EH (cell line): ENCODE results near the gene PSMG3.

ENCODE experiments used
- DNase-seq: peaks from one replicate; pipeline ENCODE4 v3.0.0-alpha.2; 2015; ENCODE audit warnings: low read depth

PSMG3 gene

DNA sequence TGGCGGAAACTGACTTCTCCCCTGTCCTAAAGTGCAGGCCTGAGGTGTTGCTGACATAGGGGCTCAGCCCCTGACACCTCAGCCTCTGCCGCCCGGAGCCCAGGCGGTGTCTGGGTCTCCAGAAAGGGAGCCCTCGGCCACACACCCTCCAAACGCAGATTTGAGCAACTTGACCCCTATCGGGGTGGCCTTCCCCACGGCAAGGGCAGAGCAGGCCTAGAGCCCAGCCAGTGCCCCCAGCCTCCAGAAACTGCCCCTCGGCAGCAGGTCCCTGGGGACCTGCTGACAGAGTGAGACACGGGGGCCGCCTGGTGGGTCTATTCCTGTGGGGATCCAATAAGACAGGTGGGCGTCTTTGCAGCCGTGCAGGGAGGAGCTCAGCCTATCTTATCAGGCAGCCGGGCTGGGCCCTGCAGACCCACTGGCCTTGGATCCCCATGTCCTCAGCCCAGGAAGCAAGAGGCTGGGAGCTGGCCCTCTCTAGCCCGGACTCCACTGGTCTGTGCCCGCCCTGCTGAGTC, 24.9 kb downstream of the PSMG3 start:
- DNase-seq: no peak

DNA sequence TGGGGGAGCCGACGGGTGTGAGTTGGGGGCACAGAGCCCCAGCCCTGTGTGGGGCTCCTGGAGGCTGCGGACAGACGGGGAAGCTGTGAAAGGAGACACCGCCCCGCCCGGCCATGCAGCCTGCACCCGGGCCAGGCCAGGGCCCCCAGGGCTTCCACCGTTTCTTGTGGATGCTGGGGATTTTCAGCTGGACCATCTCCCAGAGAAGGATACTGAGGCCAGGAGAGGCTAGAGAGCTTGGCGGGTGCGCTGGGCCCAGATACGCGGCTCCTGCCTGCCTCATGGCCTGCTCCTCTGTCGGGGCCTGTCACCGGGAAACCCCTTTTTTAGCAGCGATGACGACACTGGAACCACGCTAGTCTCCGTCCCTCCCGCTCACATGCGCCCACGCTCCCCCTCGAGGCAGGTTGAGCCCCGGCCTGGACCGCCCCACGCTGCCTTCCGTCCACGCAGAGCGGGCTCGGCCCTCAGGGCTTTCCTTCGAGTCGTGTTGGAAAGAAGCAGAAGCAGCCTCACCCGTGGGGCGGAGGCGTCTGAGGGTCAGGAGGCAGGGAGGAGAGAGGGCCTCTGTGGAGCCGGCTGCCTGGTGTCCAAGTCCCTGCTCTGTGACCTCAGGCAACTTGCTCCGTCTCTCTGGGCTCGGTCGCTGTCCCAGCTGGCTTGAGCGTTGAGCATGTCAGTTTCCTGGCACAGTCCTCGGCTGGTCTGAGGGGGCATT, 25.5 kb downstream of the PSMG3 start:
- no peak for DNase-seq

DNA sequence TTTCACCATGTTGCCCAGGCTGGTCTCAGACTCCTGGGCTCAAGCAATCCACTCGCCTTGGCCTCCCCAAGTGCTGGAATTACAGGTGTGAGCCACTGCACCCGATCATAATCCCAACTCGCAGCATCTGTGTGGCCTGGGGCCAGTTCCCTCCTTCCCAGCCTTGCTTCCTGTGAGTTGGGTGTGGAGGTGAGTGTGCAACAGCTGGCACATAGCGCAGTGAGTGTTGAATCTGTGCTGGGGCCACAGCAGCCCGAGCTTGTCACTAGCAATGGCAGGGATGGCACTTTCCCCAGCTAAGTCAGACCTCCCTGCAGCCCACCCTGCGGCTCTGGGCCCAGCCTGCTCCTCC, 26.0 kb downstream of the PSMG3 start:
- no peak for DNase-seq

DNA sequence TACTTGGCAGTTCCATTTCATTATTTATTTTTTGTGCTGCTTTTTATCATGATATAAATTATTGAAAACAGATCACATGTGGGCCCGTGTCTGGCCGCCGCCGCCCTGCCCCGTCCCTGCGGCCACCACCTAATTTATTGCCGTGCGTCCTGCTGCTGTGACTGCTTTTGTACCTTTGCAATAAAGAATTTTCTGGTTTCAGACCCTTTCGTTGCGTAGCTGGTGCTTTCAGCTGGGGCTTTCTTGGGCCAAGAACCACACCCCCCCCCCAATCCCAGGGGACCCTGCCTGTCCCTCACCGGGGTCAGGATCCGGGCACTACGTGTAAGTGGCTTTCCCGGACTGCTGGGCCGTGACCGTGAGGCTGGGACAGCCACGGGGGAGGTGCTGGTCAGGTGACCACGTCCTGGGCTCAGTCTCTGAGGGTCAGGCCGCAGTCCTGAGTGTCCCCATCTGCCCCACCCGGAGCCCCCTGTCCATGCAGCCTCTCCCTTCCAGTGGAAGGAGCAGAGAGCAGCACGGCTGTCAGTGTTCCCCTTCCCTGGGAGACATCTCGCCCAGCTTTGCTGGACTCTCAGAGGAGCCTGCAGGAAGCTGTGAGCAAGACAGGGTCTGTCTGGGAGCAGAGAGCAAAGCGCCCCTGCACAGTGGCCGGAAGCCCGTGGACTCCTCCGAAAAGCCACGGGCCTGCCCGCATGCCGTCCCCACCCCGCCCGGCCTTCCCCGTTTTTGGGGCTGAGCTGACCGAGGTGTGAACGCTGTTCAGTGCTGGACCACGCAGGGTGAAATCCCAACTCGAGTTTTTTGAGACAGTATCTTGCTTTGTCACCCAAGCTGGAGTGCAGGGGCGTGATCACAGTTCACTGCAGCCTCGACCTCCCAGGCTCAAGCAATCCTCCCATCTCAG, 26.7 kb downstream of the PSMG3 start:
- DNase-seq: no peak

DNA sequence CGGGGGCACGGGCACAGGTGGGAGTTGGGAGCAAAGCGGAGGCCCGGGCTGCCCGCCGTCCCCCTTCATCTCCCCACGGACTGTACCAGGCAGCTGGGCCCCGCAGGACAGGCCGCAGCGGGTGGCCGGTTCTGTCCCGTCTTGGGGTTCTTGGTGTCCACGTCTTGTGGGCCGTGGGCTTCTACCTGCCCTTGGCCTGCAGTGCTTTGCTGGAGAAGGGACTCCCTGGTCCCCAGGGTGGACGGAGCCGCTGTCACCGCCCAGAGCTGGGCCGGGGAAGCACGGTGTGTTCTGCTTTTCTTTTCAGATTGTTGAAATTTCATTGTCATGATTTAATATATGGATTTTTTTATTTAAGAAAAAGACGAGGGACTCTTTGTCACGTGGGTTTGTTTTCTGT, 27.5 kb downstream of the PSMG3 start:
- DNase-seq: no peak

DNA sequence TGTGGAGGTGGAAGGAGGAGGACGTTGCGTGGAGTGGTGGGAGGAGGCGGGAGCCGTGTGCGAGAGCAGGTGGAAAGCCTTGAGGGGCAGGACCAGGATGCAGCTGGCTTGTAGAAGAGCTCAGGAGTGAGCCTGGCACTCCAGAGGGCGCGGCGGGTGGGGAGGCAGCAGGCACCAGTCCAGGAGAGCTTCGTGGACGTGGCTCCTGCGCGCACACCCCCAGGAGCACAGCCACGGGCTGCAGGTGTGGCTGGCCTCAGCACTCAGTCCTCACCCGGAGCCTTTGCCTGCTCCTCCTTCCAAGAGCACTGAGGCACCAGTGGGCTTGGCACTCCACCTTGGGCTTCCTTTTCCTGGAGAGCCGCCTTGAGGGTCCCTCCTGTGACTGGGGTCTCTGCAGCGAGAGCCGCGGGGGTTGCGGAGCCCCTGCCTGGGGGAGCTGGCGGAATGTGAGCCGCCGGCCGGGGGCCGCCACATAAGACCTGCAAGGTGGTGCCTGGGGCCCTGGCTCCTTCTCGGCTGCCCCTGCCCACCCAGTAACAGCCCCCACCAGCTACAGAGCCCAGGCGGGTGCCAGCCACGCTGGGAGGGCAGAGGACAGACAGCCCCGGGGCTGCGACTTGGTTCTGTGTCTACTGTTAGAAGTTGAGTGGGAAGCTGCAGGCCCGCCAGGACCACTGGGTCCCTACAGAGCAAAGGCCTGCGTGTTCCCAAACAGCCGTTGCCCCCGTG, 28.2 kb downstream of the PSMG3 start:
- DNase-seq: no peak

DNA sequence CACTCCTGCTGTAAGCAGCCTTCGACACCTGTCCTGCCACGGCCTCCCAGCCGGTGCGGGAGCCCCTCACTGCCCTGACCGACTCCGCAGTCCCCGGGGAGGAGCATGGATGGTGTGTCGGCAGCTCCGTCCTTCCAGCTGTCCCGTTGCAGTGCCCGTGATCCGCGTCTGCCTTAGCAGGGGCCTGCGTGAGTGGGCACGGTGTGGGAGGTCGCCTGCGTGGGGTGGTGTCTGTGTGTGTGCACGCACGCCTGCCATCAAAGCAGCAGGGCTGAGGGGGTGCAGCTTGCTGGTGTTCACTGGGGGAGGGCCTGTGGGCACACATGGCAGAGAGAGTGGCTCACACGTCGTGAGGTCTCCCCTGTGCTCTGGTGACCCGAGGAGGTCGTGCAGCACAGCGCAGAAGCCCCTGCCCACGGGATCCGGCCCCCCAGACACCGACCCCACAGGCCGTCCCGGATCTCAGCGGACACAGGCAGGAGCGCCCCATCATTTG, 29.0 kb downstream of the PSMG3 start:
- no peak for DNase-seq

DNA sequence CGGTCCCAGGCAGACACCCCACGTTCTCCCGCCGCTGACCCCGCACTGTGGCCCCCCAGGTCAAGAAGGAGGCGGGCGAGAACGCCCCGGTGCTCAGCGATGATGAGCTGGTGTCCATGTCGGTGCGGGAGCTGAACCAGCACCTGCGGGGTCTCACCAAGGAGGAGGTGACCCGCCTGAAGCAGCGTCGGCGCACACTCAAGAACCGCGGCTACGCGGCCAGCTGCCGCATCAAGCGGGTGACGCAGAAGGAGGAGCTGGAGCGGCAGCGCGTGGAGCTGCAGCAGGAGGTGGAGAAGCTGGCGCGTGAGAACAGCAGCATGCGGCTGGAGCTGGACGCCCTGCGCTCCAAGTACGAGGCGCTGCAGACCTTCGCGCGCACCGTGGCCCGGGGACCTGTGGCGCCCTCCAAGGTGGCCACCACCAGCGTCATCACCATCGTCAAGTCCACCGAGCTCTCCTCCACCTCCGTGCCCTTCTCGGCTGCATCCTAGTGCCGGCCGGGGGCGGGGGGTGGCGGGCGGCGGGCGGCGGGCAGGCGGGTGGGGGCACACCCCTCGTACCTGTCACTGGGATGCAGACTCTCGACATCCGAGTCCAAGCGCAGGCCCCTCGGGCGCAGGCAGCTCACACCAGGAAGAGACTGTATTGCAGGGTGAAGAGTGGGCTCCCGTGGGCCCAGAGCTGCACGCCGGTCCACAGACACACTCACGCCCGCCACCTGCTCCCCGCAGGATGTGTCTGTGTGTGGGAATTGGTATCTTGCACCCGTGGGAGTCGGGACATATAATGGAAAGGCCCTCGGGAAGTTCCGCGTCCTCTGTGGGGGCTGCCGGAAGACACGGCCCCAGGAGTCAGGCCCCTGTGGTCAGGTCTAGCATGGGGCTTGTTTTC, 29.7 kb downstream of the PSMG3 start:
- DNase-seq: no peak

DNA sequence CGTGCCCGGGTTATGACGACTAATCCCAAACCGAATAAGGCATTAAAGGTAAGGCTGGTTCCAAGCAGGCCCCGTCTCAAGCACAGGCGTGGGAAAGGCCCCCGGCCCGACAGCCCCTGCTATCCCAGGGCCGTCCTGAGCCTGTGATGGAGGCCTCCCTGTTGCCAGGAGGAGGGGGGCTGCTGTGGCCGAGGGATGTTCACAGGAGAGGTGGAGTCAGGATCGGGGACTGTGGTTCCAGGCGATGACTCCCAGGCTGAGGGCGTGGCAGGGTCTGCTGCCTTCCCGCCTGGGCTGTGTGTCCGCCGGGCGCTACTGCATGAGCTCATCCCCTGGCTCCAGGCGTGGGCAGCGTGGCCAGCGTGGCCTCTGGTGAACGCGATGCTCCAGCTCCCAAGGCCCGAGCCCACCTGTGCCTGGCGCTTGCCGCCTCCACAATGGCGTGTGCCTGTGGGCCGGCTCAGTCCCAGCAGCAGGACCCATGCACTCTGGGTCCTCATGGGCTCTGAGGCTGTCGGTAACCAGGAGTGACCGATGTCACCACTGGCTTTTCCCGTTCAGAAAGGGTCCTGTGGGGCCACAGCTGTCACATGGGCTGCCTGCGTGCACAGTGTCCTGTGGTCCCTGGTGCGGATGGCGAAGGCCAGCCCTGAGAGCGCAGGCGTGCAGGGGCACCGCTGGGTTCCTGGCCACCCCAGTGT, 30.5 kb downstream of the PSMG3 start:
- DNase-seq: peak; percentile 85

DNA sequence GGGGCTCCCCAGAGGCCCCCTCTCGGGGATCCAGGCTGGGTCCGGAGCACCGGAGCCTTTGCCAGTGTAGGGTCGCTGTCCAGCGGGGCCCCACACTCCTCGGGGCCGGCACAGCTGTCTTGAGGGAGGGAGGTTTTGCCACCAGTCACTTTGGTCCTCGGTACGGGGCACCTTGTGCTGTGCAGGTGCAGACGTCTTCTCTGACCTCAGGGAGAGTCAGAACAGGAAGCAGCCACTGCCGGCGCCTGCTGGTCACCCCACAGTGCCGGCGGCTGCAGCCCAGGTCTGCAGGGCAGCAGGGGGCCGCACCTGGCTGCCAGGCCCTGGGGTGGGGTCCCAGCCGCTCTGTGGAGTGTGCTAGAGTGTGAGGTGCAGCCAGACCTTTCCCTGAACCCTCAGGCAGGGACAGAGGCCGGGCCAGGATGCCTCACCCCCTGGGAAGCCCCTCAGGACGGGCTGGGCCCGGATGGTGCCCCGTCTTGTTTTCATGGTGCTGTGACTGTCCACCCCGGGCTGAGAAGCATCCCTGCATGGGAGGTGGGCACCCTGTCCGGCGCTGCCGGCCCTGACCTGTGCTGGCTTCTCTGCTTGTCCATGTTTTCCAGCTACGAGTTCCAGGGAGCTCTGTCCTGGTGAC, 31.2 kb downstream of the PSMG3 start:
- peak; percentile 34 for DNase-seq

DNA sequence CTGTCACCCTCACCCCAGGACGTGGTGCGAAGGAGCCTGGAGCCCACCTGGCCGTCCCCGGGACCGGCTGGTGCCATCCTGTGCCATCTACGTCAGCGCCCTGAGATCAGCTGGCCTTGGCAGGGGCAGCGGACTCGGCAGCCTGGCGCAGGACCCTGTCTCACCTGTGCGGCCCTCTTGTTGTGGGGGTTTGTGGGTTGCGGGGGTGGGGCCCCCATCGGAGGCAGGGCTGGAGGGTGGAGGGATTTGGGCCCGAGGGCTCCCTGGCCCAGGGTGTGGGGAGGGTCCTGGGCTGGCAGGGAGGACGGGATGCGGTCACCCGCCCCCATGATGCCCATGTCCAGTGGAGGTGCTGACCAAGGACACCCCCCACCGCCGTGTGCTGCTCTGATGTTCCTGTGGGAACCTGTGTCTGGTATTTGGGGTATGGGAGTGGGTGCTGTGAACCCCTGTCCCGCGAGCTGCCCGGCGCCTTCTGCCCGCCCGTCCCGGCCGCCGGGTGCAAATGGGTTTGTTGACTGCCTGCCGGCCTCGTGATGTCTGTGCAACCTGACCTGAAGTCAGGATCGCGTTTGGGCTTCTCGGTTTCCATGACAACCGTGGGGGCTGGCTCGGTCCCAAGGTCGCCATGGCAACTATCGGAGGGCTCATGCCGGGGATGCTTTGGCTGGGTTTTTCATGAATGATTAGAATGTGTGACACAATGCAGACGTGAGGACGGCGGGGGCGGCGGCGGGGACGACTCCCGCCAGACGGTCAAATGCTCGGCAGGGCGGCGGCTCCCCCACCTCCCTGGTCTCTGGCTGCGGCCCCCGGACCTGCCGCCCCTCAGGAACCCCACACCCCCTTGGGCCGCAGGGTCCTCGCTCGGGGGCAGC, 32.1 kb downstream of the PSMG3 start:
- DNase-seq: peak; percentile 99

DNA sequence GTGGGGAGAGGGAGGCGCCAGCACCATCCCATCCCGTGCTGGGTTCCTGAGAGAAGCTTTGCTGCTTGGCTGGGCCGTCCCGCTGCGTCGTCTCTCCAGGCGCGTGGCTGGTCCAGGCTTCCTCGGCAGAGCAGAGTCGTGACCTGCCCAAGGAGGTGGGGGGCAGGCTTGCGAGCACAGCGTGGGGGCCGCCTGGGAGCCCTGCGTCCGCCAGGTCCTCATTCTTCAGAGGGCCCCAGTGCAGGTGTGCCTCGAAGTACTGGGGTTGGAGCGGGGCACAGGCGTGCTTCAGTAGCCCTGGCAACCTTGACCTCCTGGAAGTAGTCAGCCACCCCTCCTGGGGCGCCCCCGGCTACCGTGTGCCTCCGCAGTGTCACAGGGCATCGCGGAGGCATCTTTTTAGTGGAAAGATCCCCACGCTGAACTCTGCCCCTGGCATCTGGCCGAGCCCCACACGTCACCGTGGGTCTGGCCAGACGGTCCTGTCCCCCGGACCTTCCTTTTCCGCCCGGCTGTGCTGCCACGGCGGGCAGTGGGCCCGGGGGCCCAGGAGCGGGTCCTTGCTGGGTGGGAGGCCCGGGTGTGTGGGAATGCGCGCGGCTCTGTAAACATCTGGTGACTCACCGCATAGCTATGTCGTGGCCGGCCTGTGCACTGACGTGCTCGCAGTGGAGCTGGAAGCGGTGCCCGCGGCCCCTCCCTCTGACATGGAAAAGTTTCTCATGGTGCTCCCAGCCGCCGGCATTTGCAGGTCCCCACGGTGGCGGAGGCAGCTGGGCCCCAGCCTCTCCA, 32.9 kb downstream of the PSMG3 start:
- peak; percentile 100 for DNase-seq

DNA sequence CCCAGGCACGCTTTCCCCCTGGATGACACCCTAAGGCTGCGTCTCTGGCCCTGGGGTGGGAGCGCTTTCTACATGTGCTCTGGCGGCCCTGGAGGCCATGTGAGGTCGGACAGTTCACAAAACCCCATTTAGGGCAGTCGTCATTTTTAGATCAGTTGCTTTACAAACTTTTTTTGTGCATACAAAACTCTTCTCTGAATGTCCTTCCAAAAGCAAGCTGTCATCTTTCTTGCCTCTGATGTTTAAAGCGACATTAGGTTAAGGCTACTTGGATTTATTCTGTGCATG, 33.4 kb downstream of the PSMG3 start:
- DNase-seq: no peak

DNA sequence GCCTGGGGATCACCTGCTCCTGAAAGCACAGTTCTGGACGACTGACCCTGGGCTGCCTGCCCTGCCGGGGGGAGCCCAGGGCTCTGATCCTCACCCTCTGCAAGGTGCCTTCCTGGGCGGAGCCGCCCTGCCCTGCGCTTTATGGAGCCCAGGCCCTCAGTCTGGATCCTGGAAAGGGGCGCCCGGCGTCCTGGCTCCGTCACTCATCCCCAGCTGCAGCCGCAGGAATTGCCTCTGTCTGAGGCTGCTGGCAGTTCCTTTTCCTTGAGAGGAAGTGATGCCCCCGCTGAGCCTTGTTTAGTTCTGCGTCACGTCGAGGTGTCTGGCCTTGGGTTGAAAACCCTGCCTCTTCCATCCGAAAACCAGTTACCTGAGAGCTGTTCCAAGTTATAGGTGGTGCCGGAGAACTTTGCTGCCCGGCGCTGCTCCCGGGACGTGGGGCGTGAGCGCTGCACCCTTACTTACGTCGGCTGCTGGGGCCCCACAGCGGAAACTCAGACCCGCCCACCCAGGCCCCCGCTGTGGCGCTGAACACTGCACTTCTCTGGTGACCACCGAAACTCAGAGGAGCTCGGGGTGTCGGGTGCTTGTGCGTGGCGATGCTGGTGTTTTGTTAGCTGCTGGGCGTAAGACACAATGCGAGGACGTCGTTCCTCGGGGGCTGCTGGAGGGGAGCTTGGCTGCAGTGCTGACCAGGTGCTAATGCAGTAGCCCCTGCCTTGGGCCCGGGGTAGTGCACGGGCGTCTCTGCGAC, 34.0 kb downstream of the PSMG3 start:
- DNase-seq: no peak

DNA sequence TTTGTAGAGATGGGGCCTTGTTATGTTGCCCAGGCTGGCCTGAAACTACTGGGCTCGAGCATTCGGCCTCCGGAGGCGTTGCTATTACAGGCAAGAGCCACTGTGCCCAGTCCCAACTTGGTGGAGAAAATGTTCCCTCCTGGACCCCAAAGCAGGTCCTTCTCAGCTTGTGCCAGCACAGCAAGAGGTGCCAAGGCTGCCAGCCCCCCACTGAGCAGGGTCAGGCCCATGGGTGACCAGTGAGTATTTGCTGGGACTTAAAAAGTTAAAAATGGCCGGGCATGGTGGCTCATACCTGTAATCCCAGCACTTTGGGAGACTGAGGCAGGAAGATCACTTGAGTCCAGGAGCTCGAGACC, 34.8 kb downstream of the PSMG3 start:
- no peak for DNase-seq

DNA sequence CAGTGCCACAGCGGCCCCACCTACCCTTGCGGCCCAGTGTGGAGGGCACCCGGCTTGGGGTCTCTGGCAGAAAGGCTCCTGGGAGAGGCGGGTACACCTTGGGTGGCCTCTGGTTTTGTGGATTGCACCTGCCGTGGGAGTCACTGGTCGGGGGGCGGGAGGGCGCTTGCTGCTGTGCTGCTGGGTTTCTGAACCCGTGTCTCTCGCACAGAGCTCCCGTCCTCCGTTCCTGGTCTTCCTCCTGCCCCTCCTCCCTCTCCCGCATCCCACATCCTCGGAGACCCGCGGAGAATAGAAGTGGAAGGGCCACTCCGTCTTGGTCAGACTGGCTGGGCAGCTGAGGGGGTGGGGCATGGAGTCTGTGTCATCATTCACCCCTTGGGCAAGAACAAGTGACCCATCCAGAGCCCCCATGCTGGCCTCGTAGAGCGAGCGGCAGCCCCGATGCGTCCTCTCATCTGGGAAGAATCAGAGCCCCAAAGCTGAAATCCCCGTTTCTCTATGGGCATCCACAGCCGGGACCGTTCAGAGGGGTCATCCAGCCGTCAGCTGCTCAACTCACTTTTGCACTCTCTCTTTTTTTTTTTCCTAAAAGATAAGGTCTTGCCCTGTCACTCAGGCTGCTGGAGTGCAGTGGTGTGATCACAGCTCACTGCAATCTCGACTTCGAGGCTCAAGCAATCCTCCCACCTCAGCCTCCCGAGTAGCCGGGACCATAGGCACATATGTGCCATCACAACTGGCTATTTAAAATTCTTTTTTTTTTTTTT, 35.3 kb downstream of the PSMG3 start:
- DNase-seq: no peak
